Ishikawa (cell line): ENCODE measurements around the gene DNASE1L2.

Source experiments
- CEBPB ChIP-seq: IDR thresholded peaks from 2 replicates; pipeline ENCODE4 v1.6.1; 2012
- CREB1 ChIP-seq: IDR thresholded peaks from 2 replicates; pipeline ENCODE4 v1.6.1; 2012; ENCODE audit warnings: low read depth
- EGR1 ChIP-seq: IDR thresholded peaks from 2 replicates; pipeline ENCODE4 v1.6.1; 2012
- EP300 ChIP-seq: IDR thresholded peaks from 2 replicates; pipeline ENCODE4 v1.6.1; 2012; ENCODE audit warnings: borderline replicate concordance
- FOXM1 ChIP-seq: IDR thresholded peaks from 2 replicates; pipeline ENCODE4 v1.6.1; 2012; ENCODE audit warnings: low read depth, borderline replicate concordance
- MAX ChIP-seq: IDR thresholded peaks from 2 replicates; pipeline ENCODE4 v1.6.1; 2012
- NFIC ChIP-seq: IDR thresholded peaks from 2 replicates; pipeline ENCODE4 v1.6.1; 2012
- RAD21 ChIP-seq: IDR thresholded peaks from 2 replicates; pipeline ENCODE4 v1.6.1; 2012; ENCODE audit warnings: low read depth
- TAF1 ChIP-seq: IDR thresholded peaks from 2 replicates; pipeline ENCODE4 v1.6.1; 2012; ENCODE audit warnings: low read depth, mild to moderate bottlenecking
- TCF12 ChIP-seq: IDR thresholded peaks from 2 replicates; pipeline ENCODE4 v1.6.1; 2012; ENCODE audit warnings: low read depth
- TEAD4 ChIP-seq: IDR thresholded peaks from 2 replicates; pipeline ENCODE4 v1.6.1; 2012
- YY1 ChIP-seq: IDR thresholded peaks from 2 replicates; pipeline ENCODE4 v1.6.1; 2012; ENCODE audit warnings: low read depth
- ZBTB7A ChIP-seq: IDR thresholded peaks from 2 replicates; pipeline ENCODE4 v1.6.1; 2012; ENCODE audit warnings: low read depth
- TF ChIP-seq, protein P1 (sequence below): IDR thresholded peaks from 2 replicates; pipeline ENCODE4 v1.6.1; 2012; ENCODE audit warnings: low read depth, mild to moderate bottlenecking
- TF ChIP-seq, protein P2 (sequence below): IDR thresholded peaks from 2 replicates; pipeline ENCODE4 v1.6.1; 2012

Gene DNASE1L2

GRCh38 chr16:2280981-2281542, 44.8 kb downstream of the DNASE1L2 start:
- no peak for TF ChIP-seq TEAD4
- TF ChIP-seq CREB1 = no peak
- TF ChIP-seq ZBTB7A = no peak
- no peak for TF ChIP-seq TCF12
- TF ChIP-seq, protein P1, sequence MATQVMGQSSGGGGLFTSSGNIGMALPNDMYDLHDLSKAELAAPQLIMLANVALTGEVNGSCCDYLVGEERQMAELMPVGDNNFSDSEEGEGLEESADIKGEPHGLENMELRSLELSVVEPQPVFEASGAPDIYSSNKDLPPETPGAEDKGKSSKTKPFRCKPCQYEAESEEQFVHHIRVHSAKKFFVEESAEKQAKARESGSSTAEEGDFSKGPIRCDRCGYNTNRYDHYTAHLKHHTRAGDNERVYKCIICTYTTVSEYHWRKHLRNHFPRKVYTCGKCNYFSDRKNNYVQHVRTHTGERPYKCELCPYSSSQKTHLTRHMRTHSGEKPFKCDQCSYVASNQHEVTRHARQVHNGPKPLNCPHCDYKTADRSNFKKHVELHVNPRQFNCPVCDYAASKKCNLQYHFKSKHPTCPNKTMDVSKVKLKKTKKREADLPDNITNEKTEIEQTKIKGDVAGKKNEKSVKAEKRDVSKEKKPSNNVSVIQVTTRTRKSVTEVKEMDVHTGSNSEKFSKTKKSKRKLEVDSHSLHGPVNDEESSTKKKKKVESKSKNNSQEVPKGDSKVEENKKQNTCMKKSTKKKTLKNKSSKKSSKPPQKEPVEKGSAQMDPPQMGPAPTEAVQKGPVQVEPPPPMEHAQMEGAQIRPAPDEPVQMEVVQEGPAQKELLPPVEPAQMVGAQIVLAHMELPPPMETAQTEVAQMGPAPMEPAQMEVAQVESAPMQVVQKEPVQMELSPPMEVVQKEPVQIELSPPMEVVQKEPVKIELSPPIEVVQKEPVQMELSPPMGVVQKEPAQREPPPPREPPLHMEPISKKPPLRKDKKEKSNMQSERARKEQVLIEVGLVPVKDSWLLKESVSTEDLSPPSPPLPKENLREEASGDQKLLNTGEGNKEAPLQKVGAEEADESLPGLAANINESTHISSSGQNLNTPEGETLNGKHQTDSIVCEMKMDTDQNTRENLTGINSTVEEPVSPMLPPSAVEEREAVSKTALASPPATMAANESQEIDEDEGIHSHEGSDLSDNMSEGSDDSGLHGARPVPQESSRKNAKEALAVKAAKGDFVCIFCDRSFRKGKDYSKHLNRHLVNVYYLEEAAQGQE = peak; percentile 80
- no peak for TF ChIP-seq FOXM1

- TF ChIP-seq NFIC (no peak), CREB1 (no peak), EP300 (no peak), YY1 (no peak)
- TF ChIP-seq, protein P2, sequence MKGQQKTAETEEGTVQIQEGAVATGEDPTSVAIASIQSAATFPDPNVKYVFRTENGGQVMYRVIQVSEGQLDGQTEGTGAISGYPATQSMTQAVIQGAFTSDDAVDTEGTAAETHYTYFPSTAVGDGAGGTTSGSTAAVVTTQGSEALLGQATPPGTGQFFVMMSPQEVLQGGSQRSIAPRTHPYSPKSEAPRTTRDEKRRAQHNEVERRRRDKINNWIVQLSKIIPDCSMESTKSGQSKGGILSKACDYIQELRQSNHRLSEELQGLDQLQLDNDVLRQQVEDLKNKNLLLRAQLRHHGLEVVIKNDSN = no peak
Measured at GRCh38 chr16:2282262-2282661, 46.0 kb downstream of the DNASE1L2 start.

DNA sequence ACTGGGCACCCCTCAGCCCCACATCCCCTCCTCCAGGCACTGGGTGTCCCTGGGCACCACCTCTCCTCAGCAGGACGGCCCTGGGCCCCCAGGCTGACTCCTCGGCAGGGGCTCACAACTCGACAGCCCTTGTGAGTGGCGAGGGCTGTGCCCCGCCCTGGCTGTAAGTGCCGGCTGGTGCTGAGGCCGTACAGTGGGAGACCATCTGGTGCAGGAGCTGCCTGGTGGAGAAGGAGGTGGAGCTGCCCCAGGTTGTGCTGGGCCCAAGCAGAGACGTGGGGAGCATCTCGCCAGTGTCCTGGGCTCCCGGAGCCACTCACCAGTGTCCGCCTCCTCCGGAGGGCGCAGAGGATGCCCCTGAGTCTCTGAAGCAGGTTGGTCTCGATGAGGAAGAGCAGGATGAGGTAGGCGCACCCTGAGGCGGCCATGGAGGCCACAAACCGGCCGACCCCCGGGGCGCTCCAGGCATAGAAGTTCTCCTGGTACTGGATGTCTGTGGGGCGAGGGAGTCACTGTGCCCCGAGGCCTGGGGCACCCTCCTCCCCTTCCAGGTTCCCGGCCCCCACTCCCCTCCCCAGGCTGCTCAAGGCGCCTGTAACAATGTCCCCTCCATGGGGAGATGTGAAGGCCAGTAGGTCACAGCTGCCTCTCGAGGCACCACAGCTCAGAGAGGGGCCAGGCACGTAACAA, 46.8 kb downstream of the DNASE1L2 start:
- TF ChIP-seq CEBPB = no peak
- no peak for TF ChIP-seq TEAD4
- TF ChIP-seq CREB1 = no peak
- no peak for TF ChIP-seq RAD21
- TF ChIP-seq TAF1 = no peak
- TF ChIP-seq TCF12 = no peak

DNA sequence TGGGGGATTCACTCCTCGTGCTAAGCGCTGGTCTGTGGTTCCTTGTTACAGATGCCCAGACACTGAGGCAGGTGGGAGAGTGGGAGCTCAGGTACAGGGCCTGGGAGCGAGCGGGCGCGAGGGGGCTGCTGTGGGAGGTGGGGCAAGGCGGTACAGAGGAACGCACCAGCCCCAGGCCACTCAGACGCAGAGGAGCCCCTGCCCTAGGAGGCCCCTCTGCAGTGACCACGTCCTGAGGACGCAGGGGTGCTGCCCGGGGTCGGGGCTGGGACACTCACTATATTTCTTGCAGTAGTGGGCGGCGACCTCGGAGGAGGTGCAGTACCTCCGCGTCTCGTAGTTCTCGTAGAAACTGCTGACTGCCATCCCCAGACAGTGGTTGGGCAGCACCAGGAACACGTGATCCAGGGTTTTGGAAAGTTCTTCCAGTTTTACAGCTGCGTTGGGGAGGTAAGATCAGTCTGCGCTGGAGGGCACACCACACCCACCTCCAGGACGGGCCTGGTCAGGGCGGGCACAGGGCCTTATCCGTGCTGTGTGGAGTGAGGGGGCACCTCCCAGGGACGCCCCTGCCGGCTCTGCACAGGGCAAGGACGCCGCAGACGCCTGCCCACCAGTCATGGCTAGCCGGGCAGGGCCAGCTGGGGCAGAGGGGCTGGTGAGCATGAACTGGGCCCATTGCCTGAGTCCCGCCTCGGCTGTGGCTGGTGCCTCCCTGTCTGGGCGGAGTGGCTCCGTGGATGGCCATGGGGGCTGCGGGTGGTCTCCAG, 47.9 kb downstream of the DNASE1L2 start:
- TF ChIP-seq TEAD4 = no peak

DNA sequence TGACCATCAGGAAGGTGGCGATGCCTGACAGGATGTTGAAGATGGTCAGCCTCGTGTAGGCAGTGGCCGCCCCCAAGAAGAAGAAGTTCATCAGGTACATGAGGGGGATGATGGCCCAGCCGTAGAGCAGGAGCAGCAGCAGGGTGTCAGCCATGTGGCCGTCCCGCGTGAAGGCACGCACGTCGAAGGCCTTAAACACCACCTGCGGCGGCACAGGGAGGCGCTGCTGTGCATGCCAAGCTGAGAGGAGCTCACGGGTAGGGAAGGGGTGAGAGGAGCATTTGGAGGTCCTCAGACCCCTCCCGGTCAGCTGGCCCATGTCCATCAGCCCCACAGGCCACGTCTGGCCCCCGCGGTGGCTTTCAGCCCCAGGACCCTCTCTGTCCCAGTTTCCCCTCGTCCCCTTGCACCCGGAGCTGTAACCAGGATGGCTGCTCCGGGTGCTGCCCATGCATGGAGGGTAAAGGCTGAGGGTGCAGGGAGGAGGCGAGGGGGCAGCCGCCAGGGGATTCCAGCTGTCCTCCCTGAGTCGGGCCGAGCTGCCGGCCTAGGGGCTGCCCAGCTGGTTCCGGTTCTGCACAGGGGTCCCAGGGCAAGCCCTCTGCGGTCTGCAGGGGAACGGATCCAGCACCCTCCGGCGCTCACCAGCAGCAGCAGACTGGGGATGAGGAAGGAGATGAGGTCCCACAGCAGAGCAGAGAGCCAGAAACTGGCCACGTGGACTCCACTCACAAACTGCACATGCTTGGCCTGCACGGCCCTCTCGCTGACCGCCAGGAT, 48.7 kb downstream of the DNASE1L2 start:
- TF ChIP-seq MAX (no peak), TAF1 (no peak), RAD21 (no peak), YY1 (no peak)

DNA sequence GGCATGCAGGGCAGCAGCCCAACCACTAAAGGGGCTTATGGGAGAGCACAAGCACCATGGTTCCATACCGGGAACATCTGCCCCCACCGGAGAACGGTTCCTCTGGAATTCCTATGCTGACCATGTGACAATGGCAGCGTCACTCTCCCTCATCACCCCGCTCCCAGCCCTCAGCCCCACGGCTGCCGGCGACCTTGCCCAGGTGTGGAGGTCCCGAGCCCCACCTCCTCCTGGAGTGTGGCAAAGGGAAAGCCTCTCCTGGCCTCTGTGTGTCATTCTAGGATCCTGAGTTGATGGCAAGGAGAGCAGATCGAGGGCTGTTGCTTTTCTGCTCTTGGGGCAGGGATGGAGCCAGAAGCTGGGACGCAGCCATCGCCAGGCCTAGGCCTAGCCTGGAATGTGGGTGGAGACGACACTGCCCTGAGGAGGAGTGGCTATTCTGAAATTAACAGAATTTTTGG, 49.5 kb downstream of the DNASE1L2 start:
- TF ChIP-seq FOXM1 = no peak
- no peak for TF ChIP-seq MAX
- TF ChIP-seq EGR1 = no peak
- no peak for TF ChIP-seq CREB1
- TF ChIP-seq YY1 = no peak
- TF ChIP-seq TEAD4 = no peak
- no peak for TF ChIP-seq CEBPB
- no peak for TF ChIP-seq ZBTB7A
- TF ChIP-seq EP300 = no peak
- TF ChIP-seq NFIC = no peak
- TF ChIP-seq TCF12 = no peak
- TF ChIP-seq, protein P1 = no peak
- TF ChIP-seq TAF1 = no peak

GRCh38 chr16:2286550-2286949, 50.3 kb downstream of the DNASE1L2 start:
- no peak for TF ChIP-seq TCF12
- no peak for TF ChIP-seq FOXM1
- TF ChIP-seq, protein P1 = no peak
- TF ChIP-seq EP300 = no peak
- TF ChIP-seq ZBTB7A = no peak
- TF ChIP-seq RAD21 = no peak
- TF ChIP-seq YY1 = no peak
- TF ChIP-seq CEBPB = no peak
- no peak for TF ChIP-seq MAX
- no peak for TF ChIP-seq TEAD4
- TF ChIP-seq TAF1 = no peak
- TF ChIP-seq EGR1 = no peak
- TF ChIP-seq, protein P2 = no peak
- TF ChIP-seq CREB1 = no peak
- no peak for TF ChIP-seq NFIC
